ENCODE data around the gene PDIA2. TPM values are rescaled to one million over a fixed set of nuclear protein-coding genes. Genes with fewer than 3 reads are reported as not detected.
"Not testable (repeated sequence)": the region's sequence is repeated elsewhere in the genome, so short reads cannot be mapped to it uniquely, and the experiment has no call there.

PDIA2 gene
- total and polyA plus RNA-seq, 9 donors = 0.46 to 1.8 (median 0.63) TPM

GRCh38 chr16:331181-331814 lies 48.3 kb downstream of the PDIA2 start:
- not testable (repeated sequence) for H3K36me3 ChIP-seq (ENCODE audit: control insufficient read depth, insufficient read depth, low read length); H3K27me3 ChIP-seq (ENCODE audit: control insufficient read depth, insufficient read depth, low read length); H3K27ac ChIP-seq (ENCODE audit: low read length); H3K9me3 ChIP-seq (replicated peaks; ENCODE audit: control insufficient read depth, low read depth, low read length); H3K4me3 ChIP-seq (ENCODE audit: low read length)
- peak; percentile 85 for DNase-seq
- WGBS (ENCODE audit: insufficient coverage) = 33% methylated on average over 1 of the region's 6 CpGs
- H3K4me1 ChIP-seq (ENCODE audit: control insufficient read depth, insufficient read depth, low read length) = peaks cover 20% of the 10 kb centered on the region

GRCh38 chr16:333406-334094 lies 50.6 kb downstream of the PDIA2 start:
- Histone ChIP-seq H3K9me3 (replicated peaks; ENCODE audit: control insufficient read depth, low read depth, low read length) (no peaks in the 10 kb centered on the region), H3K4me3 (ENCODE audit: low read length) (no peak overlapping the region), H3K4me1 (ENCODE audit: control insufficient read depth, insufficient read depth, low read length) (peaks cover 23% of the 10 kb centered on the region), H3K36me3 (ENCODE audit: control insufficient read depth, insufficient read depth, low read length) (no peaks in the 10 kb centered on the region), H3K27ac (ENCODE audit: low read length) (no peak overlapping the region), H3K27me3 (ENCODE audit: control insufficient read depth, insufficient read depth, low read length) (no peaks in the 10 kb centered on the region)
- 96% methylated on average over 3 of the region's 6 CpGs for WGBS (ENCODE audit: insufficient coverage)
- DNase-seq = no peak

GRCh38 chr16:334164-334832 lies 51.3 kb downstream of the PDIA2 start:
- H3K4me1 ChIP-seq (ENCODE audit: control insufficient read depth, insufficient read depth, low read length) = peaks cover 23% of the 10 kb centered on the region
- not testable (repeated sequence) for DNase-seq; H3K4me3 ChIP-seq (ENCODE audit: low read length); H3K27ac ChIP-seq (ENCODE audit: low read length); H3K36me3 ChIP-seq (ENCODE audit: control insufficient read depth, insufficient read depth, low read length); H3K27me3 ChIP-seq (ENCODE audit: control insufficient read depth, insufficient read depth, low read length); H3K9me3 ChIP-seq (replicated peaks; ENCODE audit: control insufficient read depth, low read depth, low read length)
- 98% methylated on average over 5 of the region's 5 CpGs for whole genome bisulfite sequencing (ENCODE audit: insufficient coverage)

GRCh38 chr16:334861-335632 lies 52.1 kb downstream of the PDIA2 start:
- H3K9me3 ChIP-seq (replicated peaks; ENCODE audit: control insufficient read depth, low read depth, low read length); H3K4me3 ChIP-seq (ENCODE audit: low read length); DNase-seq; H3K36me3 ChIP-seq (ENCODE audit: control insufficient read depth, insufficient read depth, low read length); H3K27me3 ChIP-seq (ENCODE audit: control insufficient read depth, insufficient read depth, low read length); H3K27ac ChIP-seq (ENCODE audit: low read length): not testable (repeated sequence)
- peaks cover 23% of the 10 kb centered on the region for H3K4me1 ChIP-seq (ENCODE audit: control insufficient read depth, insufficient read depth, low read length)
- WGBS (ENCODE audit: insufficient coverage) = 98% methylated on average over 4 of the region's 11 CpGs

GRCh38 chr16:336269-336668 lies 53.3 kb downstream of the PDIA2 start:
- Histone ChIP-seq H3K27ac (ENCODE audit: low read length) (no peak overlapping the region), H3K4me1 (ENCODE audit: control insufficient read depth, insufficient read depth, low read length) (peaks cover 20% of the 10 kb centered on the region), H3K4me3 (ENCODE audit: low read length) (no peak overlapping the region), H3K9me3 (replicated peaks; ENCODE audit: control insufficient read depth, low read depth, low read length) (no peaks in the 10 kb centered on the region), H3K27me3 (ENCODE audit: control insufficient read depth, insufficient read depth, low read length) (no peaks in the 10 kb centered on the region), H3K36me3 (ENCODE audit: control insufficient read depth, insufficient read depth, low read length) (no peaks in the 10 kb centered on the region)
- WGBS (ENCODE audit: insufficient coverage) = 91% methylated on average over 7 of the region's 11 CpGs
- no peak for DNase-seq

Other genes with a start within 250 kb of the PDIA2 start
- 2.7 TPM for gene POLR3K, start 229.6 kb upstream of the PDIA2 start, total RNA-seq
- gene POLR3K, start 229.6 kb upstream of the PDIA2 start, polyA plus RNA-seq (ENCODE audit: insufficient read depth in 1 of 8, insufficient read length in 8 of 8, low replicate concordance in 1 of 8) = 1 to 10 TPM; 7.6 to 9.8 (median 8.0) TPM
- 23.8 TPM for gene SNRNP25, start 229.3 kb upstream of the PDIA2 start, total RNA-seq
- gene SNRNP25, start 229.3 kb upstream of the PDIA2 start, polyA plus RNA-seq (ENCODE audit: insufficient read depth in 1 of 8, insufficient read length in 8 of 8, low replicate concordance in 1 of 8) = 10 to 100 TPM; 27.2 to 31.9 (median 30.2) TPM
- 20.6 TPM for gene RHBDF1, start 210.5 kb upstream of the PDIA2 start, total RNA-seq
- gene RHBDF1, start 210.5 kb upstream of the PDIA2 start, polyA plus RNA-seq (ENCODE audit: insufficient read depth in 1 of 8, insufficient read length in 8 of 8, low replicate concordance in 1 of 8) = 10 to 100 TPM; 36.9 to 53.3 (median 48.2) TPM
- 39.0 TPM for gene MPG, start 204.9 kb upstream of the PDIA2 start, total RNA-seq
- gene MPG, start 204.9 kb upstream of the PDIA2 start, polyA plus RNA-seq (ENCODE audit: insufficient read depth in 1 of 8, insufficient read length in 8 of 8, low replicate concordance in 1 of 8) = 10 to 100 TPM; 24.2 to 37.6 (median 32.2) TPM
- gene NPRL3, start 144.5 kb upstream of the PDIA2 start, total RNA-seq = 7.3 TPM
- gene NPRL3, start 144.5 kb upstream of the PDIA2 start, polyA plus RNA-seq (ENCODE audit: insufficient read depth in 1 of 8, insufficient read length in 8 of 8, low replicate concordance in 1 of 8) = 10 to 100 TPM; 21.3 to 31.1 (median 27.8) TPM
- 0.93 TPM for gene HBZ, start 130.5 kb upstream of the PDIA2 start, total RNA-seq
- 10 to 100 TPM in 2 of 8 donors, 1 to 10 TPM in 6; 2.2 to 16.3 (median 7.5) TPM for gene HBZ, start 130.5 kb upstream of the PDIA2 start, polyA plus RNA-seq (ENCODE audit: insufficient read depth in 1 of 8, insufficient read length in 8 of 8, low replicate concordance in 1 of 8)
- 15.2 TPM for gene HBM, start 117.2 kb upstream of the PDIA2 start, total RNA-seq
- gene HBM, start 117.2 kb upstream of the PDIA2 start, polyA plus RNA-seq (ENCODE audit: insufficient read depth in 1 of 8, insufficient read length in 8 of 8, low replicate concordance in 1 of 8) = 10 to 100 TPM in 6 of 8 donors, 1 to 10 TPM in 2; 4.3 to 28.0 (median 15.1) TPM
- gene HBA2, start 110.3 kb upstream of the PDIA2 start, total RNA-seq = 926 TPM
- gene HBA2, start 110.3 kb upstream of the PDIA2 start, polyA plus RNA-seq (ENCODE audit: insufficient read depth in 1 of 8, insufficient read length in 8 of 8, low replicate concordance in 1 of 8) = over 10,000 TPM in 2 of 8 donors, 1,000 to 10,000 TPM in 6; 2,138 to 10,285 (median 6,265) TPM
- 387 TPM for gene HBA1, start 106.5 kb upstream of the PDIA2 start, total RNA-seq
- gene HBA1, start 106.5 kb upstream of the PDIA2 start, polyA plus RNA-seq (ENCODE audit: insufficient read depth in 1 of 8, insufficient read length in 8 of 8, low replicate concordance in 1 of 8) = 1,000 to 10,000 TPM; 1,237 to 7,147 (median 3,734) TPM
- 2.5 TPM for gene HBQ1, start 102.7 kb upstream of the PDIA2 start, total RNA-seq
- gene HBQ1, start 102.7 kb upstream of the PDIA2 start, polyA plus RNA-seq (ENCODE audit: insufficient read depth in 1 of 8, insufficient read length in 8 of 8, low replicate concordance in 1 of 8) = 1 to 10 TPM in 6 of 8 donors, under 1 TPM in 2; 0.85 to 3.2 (median 1.9) TPM
- gene LUC7L, start 53.7 kb upstream of the PDIA2 start, total RNA-seq = 67.3 TPM
- 10 to 100 TPM; 59.1 to 89.4 (median 69.7) TPM for gene LUC7L, start 53.7 kb upstream of the PDIA2 start, polyA plus RNA-seq (ENCODE audit: insufficient read depth in 1 of 8, insufficient read length in 8 of 8, low replicate concordance in 1 of 8)
- gene FAM234A, start 48.3 kb upstream of the PDIA2 start, total RNA-seq = 26.9 TPM
- 10 to 100 TPM; 38.1 to 49.5 (median 44.6) TPM for gene FAM234A, start 48.3 kb upstream of the PDIA2 start, polyA plus RNA-seq (ENCODE audit: insufficient read depth in 1 of 8, insufficient read length in 8 of 8, low replicate concordance in 1 of 8)
- gene RGS11, start 7.2 kb upstream of the PDIA2 start, total RNA-seq = 1.2 TPM
- gene RGS11, start 7.2 kb upstream of the PDIA2 start, polyA plus RNA-seq (ENCODE audit: insufficient read depth in 1 of 8, insufficient read length in 8 of 8, low replicate concordance in 1 of 8) = 1 to 10 TPM in 6 of 8 donors, under 1 TPM in 2; 0.92 to 3.1 (median 1.6) TPM
- gene ARHGDIG, start 2.6 kb upstream of the PDIA2 start, total RNA-seq = 1.0 TPM
- gene ARHGDIG, start 2.6 kb upstream of the PDIA2 start, polyA plus RNA-seq (ENCODE audit: insufficient read depth in 1 of 8, insufficient read length in 8 of 8, low replicate concordance in 1 of 8) = 1 to 10 TPM in 2 of 8 donors, under 1 TPM in 6; 0.30 to 2.4 (median 0.63) TPM
- gene AXIN1, start 69.6 kb downstream of the PDIA2 start, total RNA-seq = 14.5 TPM
- gene AXIN1, start 69.6 kb downstream of the PDIA2 start, polyA plus RNA-seq (ENCODE audit: insufficient read depth in 1 of 8, insufficient read length in 8 of 8, low replicate concordance in 1 of 8) = 10 to 100 TPM; 11.5 to 19.2 (median 14.2) TPM
- 46.1 TPM for gene MRPL28, start 87.4 kb downstream of the PDIA2 start, total RNA-seq
- gene MRPL28, start 87.4 kb downstream of the PDIA2 start, polyA plus RNA-seq (ENCODE audit: insufficient read depth in 1 of 8, insufficient read length in 8 of 8, low replicate concordance in 1 of 8) = 10 to 100 TPM; 48.4 to 52.6 (median 50.0) TPM
- gene PGAP6, start 98.8 kb downstream of the PDIA2 start, total RNA-seq = 16.3 TPM
- 10 to 100 TPM; 23.3 to 38.2 (median 29.3) TPM for gene PGAP6, start 98.8 kb downstream of the PDIA2 start, polyA plus RNA-seq (ENCODE audit: insufficient read depth in 1 of 8, insufficient read length in 8 of 8, low replicate concordance in 1 of 8)
- gene NME4, start 114.0 kb downstream of the PDIA2 start, total RNA-seq = 53.5 TPM
- gene NME4, start 114.0 kb downstream of the PDIA2 start, polyA plus RNA-seq (ENCODE audit: insufficient read depth in 1 of 8, insufficient read length in 8 of 8, low replicate concordance in 1 of 8) = 100 to 1,000 TPM in 3 of 8 donors, 10 to 100 TPM in 5; 70.9 to 115 (median 97.2) TPM
- gene DECR2, start 118.7 kb downstream of the PDIA2 start, total RNA-seq = 8.4 TPM
- 10 to 100 TPM in 7 of 8 donors, 1 to 10 TPM in 1; 8.8 to 20.6 (median 13.4) TPM for gene DECR2, start 118.7 kb downstream of the PDIA2 start, polyA plus RNA-seq (ENCODE audit: insufficient read depth in 1 of 8, insufficient read length in 8 of 8, low replicate concordance in 1 of 8)
- 13.9 TPM for gene RAB11FIP3, start 142.5 kb downstream of the PDIA2 start, total RNA-seq
- 10 to 100 TPM; 26.5 to 35.8 (median 29.8) TPM for gene RAB11FIP3, start 142.5 kb downstream of the PDIA2 start, polyA plus RNA-seq (ENCODE audit: insufficient read depth in 1 of 8, insufficient read length in 8 of 8, low replicate concordance in 1 of 8)
- gene CAPN15, start 244.5 kb downstream of the PDIA2 start, total RNA-seq = 17.2 TPM
- 10 to 100 TPM; 20.0 to 36.7 (median 30.5) TPM for gene CAPN15, start 244.5 kb downstream of the PDIA2 start, polyA plus RNA-seq (ENCODE audit: insufficient read depth in 1 of 8, insufficient read length in 8 of 8, low replicate concordance in 1 of 8)